Posterior cingulate gyrus (tissue), 11 donors: ENCODE measurements around the gene MISP.

Experiments used
- DNase-seq, 10 donors: peaks; one replicate each; pipeline versions ENCODE4 v3.0.0 to v3.0.0-alpha.2; 2020 to 2021; ENCODE audit warnings: mixed read lengths in 3 of 10
- intact Hi-C: fragments of 100-400 bp; cut with DNase I; formaldehyde crosslinking; loops from one replicate; pipeline ENCODE4 v1.15.1; 2023

Gene MISP

GRCh38 chr19:803686-804418 is 52.9 kb downstream of the MISP start:
- intact Hi-C loops: no loop called here
- peak in 1 of 10 donors; percentile 81 for DNase-seq

GRCh38 chr19:804419-805165 is 53.7 kb downstream of the MISP start:
- DNase-seq: peak in 1 of 10 donors; percentile 78
- intact Hi-C loops: no loop called here

GRCh38 chr19:805166-805551 is 54.2 kb downstream of the MISP start:
- no peak for DNase-seq
- intact Hi-C loops: no loop called here

- intact Hi-C loops: no loop called here
- DNase-seq: peak in 1 of 10 donors; percentile 81
These were observed 55.0 kb downstream of the MISP start for GRCh38 chr19:805600-806550.

- intact Hi-C loops: no loop called here
- DNase-seq: peak in 1 of 10 donors; percentile 83
These were observed 56.0 kb downstream of the MISP start for GRCh38 chr19:806815-807421.

GRCh38 chr19:807627-808422 is 56.9 kb downstream of the MISP start:
- intact Hi-C loops: no loop called here
- DNase-seq: peak in 2 of 10 donors; percentile 71 to 82

GRCh38 chr19:808423-808775 is 57.5 kb downstream of the MISP start:
- peak in 1 of 10 donors; percentile 69 for DNase-seq
- intact Hi-C loops: no loop called here

- intact Hi-C loops: no loop called here
- DNase-seq: peak in 1 of 10 donors; percentile 80
These were observed 59.4 kb downstream of the MISP start for GRCh38 chr19:810077-810855.

- DNase-seq: peak in 1 of 10 donors; percentile 83
- intact Hi-C loops: no loop called here
These were observed 60.1 kb downstream of the MISP start for GRCh38 chr19:810883-811489.

GRCh38 chr19:811506-812048 is 60.7 kb downstream of the MISP start:
- intact Hi-C loops: no loop called here
- DNase-seq: no peak

GRCh38 chr19:812049-812746 is 61.3 kb downstream of the MISP start:
- DNase-seq: peak in 1 of 10 donors; percentile 81
- intact Hi-C loops: no loop called here

GRCh38 chr19:812747-813218 is 61.9 kb downstream of the MISP start:
- intact Hi-C loops: no loop called here
- peak in 1 of 10 donors; percentile 82 for DNase-seq

- DNase-seq: peak in 1 of 10 donors; percentile 86
- intact Hi-C loops: no loop called here
These were observed 62.6 kb downstream of the MISP start for GRCh38 chr19:813219-814151.
